K562 (cell line): Measurements from ENCODE around the gene MADCAM1. TPM values are rescaled to one million over a fixed set of nuclear protein-coding genes. Genes with fewer than 3 reads are reported as not detected.

Experiments used
- ATF4 ChIP-seq: fragments of 450-650 bp; formaldehyde crosslinking; IDR thresholded peaks from 2 replicates; pipeline ENCODE4 v1.4.0; 2022; ENCODE audit warnings: mild to moderate bottlenecking, moderate library complexity
- CBFB ChIP-seq: sonication (generic); formaldehyde crosslinking; IDR thresholded peaks from 2 replicates; pipeline ENCODE4 v1.4.0; 2020; ENCODE audit warnings: mild to moderate bottlenecking, missing genetic modification reagents
- CBX3 ChIP-seq, 2 experiments: IDR thresholded peaks; 1 replicate in 1 of 2; 2 replicates in 1 of 2; pipeline ENCODE4 v1.6.1; 2012; ENCODE audit warnings: inconsistent platforms in 2 of 2, low read length in 2 of 2, borderline replicate concordance in 1 of 2, control low read depth in 1 of 2
- CHCHD3 ChIP-seq: fragments of 250-450 bp; sonication (Bioruptor Pico); IDR thresholded peaks from 2 replicates; pipeline ENCODE4 v2.1.2; 2022; ENCODE audit warnings: mild to moderate bottlenecking
- CUX1 ChIP-seq: fragments of 200-800 bp; sonication (Bioruptor generic); IDR thresholded peaks from 2 replicates; pipeline ENCODE4 v1.6.1; 2016; ENCODE audit warnings: missing genetic modification characterization, missing compliant biosample characterization
- GATAD2A ChIP-seq: fragments of 450-650 bp; IDR thresholded peaks from 2 replicates; pipeline ENCODE4 v1.6.1; 2017
- GTF2A2 ChIP-seq: IDR thresholded peaks from 2 replicates; pipeline ENCODE4 v1.6.1; 2016; ENCODE audit warnings: mild to moderate bottlenecking, missing genetic modification characterization, missing compliant biosample characterization
- HLTF ChIP-seq: fragments of 450-650 bp; IDR thresholded peaks from 2 replicates; pipeline ENCODE4 v1.6.1; 2016
- MEF2A ChIP-seq: IDR thresholded peaks from 2 replicates; pipeline ENCODE4 v1.6.1; 2011; ENCODE audit warnings: low read depth, mild to moderate bottlenecking, low read length, moderate library complexity; ENCODE audit not compliant: control insufficient read depth
- RB1 ChIP-seq: fragments of 450-650 bp; IDR thresholded peaks from 2 replicates; pipeline ENCODE4 v1.6.1; 2017; ENCODE audit warnings: low read depth, mild to moderate bottlenecking
- SMAD4 ChIP-seq: fragments of 250-450 bp; sonication (Bioruptor Pico); conservative IDR thresholded peaks from 2 replicates; pipeline ENCODE4 v1.8.0; 2021; ENCODE audit warnings: inconsistent platforms, mild to moderate bottlenecking, moderate library complexity
- TAF15 ChIP-seq: fragments of 200-400 bp; formaldehyde crosslinking; IDR thresholded peaks from 2 replicates; pipeline ENCODE4 v1.6.1; 2017; ENCODE audit warnings: mild to moderate bottlenecking, low read depth, low read length, moderate library complexity
- TSHZ1 ChIP-seq: fragments of 250-450 bp; sonication (Bioruptor Pico); IDR thresholded peaks from 2 replicates; pipeline ENCODE4 v1.4.0; 2020; ENCODE audit warnings: mild to moderate bottlenecking, moderate library complexity
- ZBTB17 ChIP-seq: fragments of 450-650 bp; formaldehyde crosslinking; IDR thresholded peaks from 2 replicates; pipeline ENCODE4 v1.4.0; 2020; ENCODE audit warnings: mild to moderate bottlenecking
- ZNF239 ChIP-seq: fragments of 250-450 bp; sonication (Bioruptor Pico); IDR thresholded peaks from 2 replicates; pipeline ENCODE4 v1.4.0; 2020; ENCODE audit warnings: mild to moderate bottlenecking
- ZNF253 ChIP-seq: fragments of 250-450 bp; sonication (Bioruptor Pico); conservative IDR thresholded peaks from 2 replicates; pipeline ENCODE4 v1.6.1; 2021; ENCODE audit warnings: mild to moderate bottlenecking
- ZNF282 ChIP-seq: sonication (generic); formaldehyde crosslinking; IDR thresholded peaks from 2 replicates; pipeline ENCODE4 v1.8.1; 2023; ENCODE audit warnings: missing genetic modification reagents
- ZNF384 ChIP-seq: IDR thresholded peaks from 2 replicates; pipeline ENCODE4 v1.6.1; 2012; ENCODE audit warnings: low read depth, low read length, improper control_type of control experiment
- ZNF444 ChIP-seq: fragments of 250-450 bp; sonication (Bioruptor Pico); IDR thresholded peaks from 2 replicates; pipeline ENCODE4 v1.4.0; 2020; ENCODE audit warnings: mild to moderate bottlenecking, moderate library complexity
- ZNF778 ChIP-seq: fragments of 450-650 bp; formaldehyde crosslinking; IDR thresholded peaks from 2 replicates; pipeline ENCODE4 v1.4.0; 2020; ENCODE audit warnings: mild to moderate bottlenecking, moderate library complexity
- ZNF785 ChIP-seq: fragments of 250-450 bp; sonication (Bioruptor Pico); IDR thresholded peaks from 2 replicates; pipeline ENCODE4 v1.4.0; 2020; ENCODE audit warnings: mild to moderate bottlenecking
- polyA plus RNA-seq, 8 experiments: library from polyadenylated mRNA; depleted of rRNA in 4 of 8; stranded (reverse) in 5 of 8; unstranded in 3 of 8; fragments of >200 nt; fragmentation: Nextera tagmentation in 2 of 8; fragmentation: Illumina TruSeq in 1 of 8; extraction: Ambion mirVana in 2 of 8; extraction: Trizol in 1 of 8; gene quantifications; 2 replicates each; pipeline versions ENCODE4 v1.2.1 to v1.2.3, GENCODE V29; 2011 to 2014; ENCODE audit warnings: inconsistent platforms in 1 of 8, missing spikeins in 1 of 8
- total RNA-seq, 7 experiments: library from RNA; depleted of rRNA in 6 of 7; stranded (reverse); fragments of >200 nt in 6 of 7; fragmentation: Illumina TruSeq in 2 of 7; extraction: Trizol in 2 of 7; gene quantifications; 2 replicates each; pipeline versions ENCODE4 v1.2.1 to v1.2.3, GENCODE V29; 2011 to 2021; ENCODE audit warnings: low replicate concordance in 1 of 7

MADCAM1 gene
- total and polyA plus RNA-seq, 9 of the 15 experiments (the other 6 are each of a cell fraction or from before 2014, with no cell fraction given) = 0.09 to 0.36 (median 0.09) TPM; not detected in 6

- no peak for TF ChIP-seq GATAD2A
- TF ChIP-seq CUX1 (CRISPR knock-in tag) = no peak
- no peak for TF ChIP-seq TSHZ1 (CRISPR knock-in tag)
- TF ChIP-seq SMAD4 (CRISPR knock-in tag) = peak; percentile 56; the same call in 1 of the 2 replicates
- TF ChIP-seq HLTF = no peak
- no peak for TF ChIP-seq ZNF253 (CRISPR knock-in tag)
- peak in 1 of 2 experiments; percentile 70; a peak in 1 of 3 replicates for TF ChIP-seq CBX3 (IDR thresholded peaks at IDR 0.05; ENCODE audit: borderline replicate concordance in 1 of 2, low read length in 2 of 2)
- no peak for TF ChIP-seq ZNF384
- no peak for TF ChIP-seq TAF15
- TF ChIP-seq CHCHD3 = no peak
- no peak for TF ChIP-seq MEF2A
- no peak for TF ChIP-seq ZNF444 (CRISPR knock-in tag)
- no peak for TF ChIP-seq ATF4 (CRISPR knock-in tag)
- no peak for TF ChIP-seq GTF2A2 (tag)
- TF ChIP-seq ZNF785 = no peak
- no peak for TF ChIP-seq ZNF778 (CRISPR knock-in tag)
- no peak for TF ChIP-seq ZBTB17
- no peak for TF ChIP-seq ZNF239 (CRISPR knock-in tag)
- 0 out of 2 replicates have a peak, but pooled peaks have one; percentile 55 for TF ChIP-seq CBFB (CRISPR knock-in tag)
- no peak for TF ChIP-seq ZNF282 (CRISPR knock-in tag)
- TF ChIP-seq RB1 = peak; percentile 57; the same call in 1 of the 2 replicates
Measured at GRCh38 chr19:495402-496111, 729 bp upstream of the MADCAM1 start (continued).
